Measurements from ENCODE around the gene THEMIS.

DNA sequence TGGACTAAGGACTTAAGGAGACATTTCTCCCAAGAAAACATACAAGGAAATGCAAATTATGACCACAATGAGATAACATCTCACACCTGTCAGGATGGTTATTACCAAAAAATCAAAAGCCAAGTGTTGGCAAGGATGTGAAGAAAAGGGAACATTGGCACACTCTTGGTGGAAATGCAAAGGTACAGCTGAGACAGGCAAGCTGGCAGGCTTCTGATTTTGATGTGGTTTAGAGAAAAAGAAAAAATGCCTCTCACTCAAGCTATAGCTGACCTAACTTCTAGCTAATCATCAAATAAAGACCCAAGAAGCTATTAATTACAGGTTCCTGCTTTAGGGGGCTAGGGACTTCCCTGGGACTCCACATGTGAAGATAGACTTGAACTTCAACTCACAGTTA, 139.8 kb downstream of the THEMIS start:
- TF ChIP-seq, protein P1, sequence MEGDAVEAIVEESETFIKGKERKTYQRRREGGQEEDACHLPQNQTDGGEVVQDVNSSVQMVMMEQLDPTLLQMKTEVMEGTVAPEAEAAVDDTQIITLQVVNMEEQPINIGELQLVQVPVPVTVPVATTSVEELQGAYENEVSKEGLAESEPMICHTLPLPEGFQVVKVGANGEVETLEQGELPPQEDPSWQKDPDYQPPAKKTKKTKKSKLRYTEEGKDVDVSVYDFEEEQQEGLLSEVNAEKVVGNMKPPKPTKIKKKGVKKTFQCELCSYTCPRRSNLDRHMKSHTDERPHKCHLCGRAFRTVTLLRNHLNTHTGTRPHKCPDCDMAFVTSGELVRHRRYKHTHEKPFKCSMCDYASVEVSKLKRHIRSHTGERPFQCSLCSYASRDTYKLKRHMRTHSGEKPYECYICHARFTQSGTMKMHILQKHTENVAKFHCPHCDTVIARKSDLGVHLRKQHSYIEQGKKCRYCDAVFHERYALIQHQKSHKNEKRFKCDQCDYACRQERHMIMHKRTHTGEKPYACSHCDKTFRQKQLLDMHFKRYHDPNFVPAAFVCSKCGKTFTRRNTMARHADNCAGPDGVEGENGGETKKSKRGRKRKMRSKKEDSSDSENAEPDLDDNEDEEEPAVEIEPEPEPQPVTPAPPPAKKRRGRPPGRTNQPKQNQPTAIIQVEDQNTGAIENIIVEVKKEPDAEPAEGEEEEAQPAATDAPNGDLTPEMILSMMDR (optimal IDR thresholded peaks at IDR 0.05 in 1 of 3, IDR thresholded peaks at IDR 0.05 in 1 of 3, conservative IDR thresholded peaks at IDR 0.05 in 1 of 3; ENCODE audit: extremely low read depth in 1 of 3, insufficient read depth in 2 of 3, low read length in 3 of 3), result no peak
- no peak for TF ChIP-seq EZH2 (IDR thresholded peaks at IDR 0.05; ENCODE audit: low read length)
